Activated CD8-positive, alpha-beta memory T cell treated with anti-CD3 and anti-CD28 coated beads, Interleukin-2, amount 50 U/mL, for 1 hour (primary cell): ENCODE results near the gene ACAD10.

Source experiments
- DNase-seq: peaks from one replicate; pipeline ENCODE4 v3.0.0-alpha.2; 2020; ENCODE audit errors: extremely low read depth

Gene ACAD10

DNA sequence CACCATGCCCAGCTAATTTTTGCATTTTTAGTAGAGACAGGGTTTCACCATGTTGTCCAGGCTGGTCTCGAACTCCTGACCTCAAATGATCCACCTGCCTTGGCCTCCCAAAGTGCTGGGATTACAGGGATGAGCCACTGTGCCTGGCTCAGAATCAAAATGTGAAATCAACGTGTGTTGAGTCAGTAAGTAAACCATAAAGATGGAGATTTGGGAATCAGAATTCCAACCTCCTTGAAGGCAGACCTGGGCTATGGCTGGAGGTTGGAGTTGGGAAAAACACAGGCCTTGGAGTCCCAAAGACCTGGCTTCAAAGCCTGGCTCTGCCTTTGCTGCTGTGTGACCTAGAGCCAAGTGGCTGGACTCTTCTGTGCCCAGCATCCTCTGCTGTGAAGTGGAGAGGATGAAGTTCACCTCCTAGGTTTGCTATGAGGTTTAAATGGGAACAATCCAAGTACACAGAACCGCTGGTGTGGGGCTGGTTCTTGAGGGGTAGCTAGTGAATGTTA, 91.0 kb downstream of the ACAD10 start:
- DNase-seq, result no peak

DNA sequence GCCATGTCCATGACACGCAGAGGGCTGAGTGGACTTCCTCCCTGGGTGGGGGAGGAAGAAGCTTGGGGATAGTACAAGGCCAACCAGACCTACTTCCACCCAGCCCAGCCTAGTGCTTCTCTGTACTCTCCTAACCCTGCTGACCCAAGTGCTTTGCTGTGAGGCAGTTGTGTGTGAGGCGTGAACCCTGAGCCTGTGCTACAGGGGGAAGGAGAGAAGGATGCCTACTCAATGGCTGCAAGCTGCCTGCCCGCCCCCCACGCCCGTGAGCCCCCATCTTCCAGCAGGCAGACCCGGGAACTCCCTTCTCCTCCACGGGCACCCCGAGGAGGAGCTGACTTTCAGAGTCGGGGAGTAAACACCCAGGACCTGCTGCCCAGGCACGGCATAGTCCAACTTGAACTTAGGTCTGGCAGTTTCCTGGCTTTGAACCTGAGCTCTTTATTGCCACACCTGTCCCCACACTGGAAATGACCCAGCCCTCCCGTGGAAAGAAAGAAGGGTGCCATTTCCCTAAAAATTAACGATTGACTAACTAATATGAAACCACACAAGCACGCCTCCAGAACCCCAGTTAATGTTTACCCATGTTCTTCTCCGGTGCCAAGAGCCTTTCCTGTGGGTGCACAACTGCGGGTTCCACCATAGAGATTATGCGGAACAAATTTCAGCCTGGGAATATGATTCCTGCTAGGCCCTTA, 91.6 kb downstream of the ACAD10 start:
- no peak for DNase-seq

DNA sequence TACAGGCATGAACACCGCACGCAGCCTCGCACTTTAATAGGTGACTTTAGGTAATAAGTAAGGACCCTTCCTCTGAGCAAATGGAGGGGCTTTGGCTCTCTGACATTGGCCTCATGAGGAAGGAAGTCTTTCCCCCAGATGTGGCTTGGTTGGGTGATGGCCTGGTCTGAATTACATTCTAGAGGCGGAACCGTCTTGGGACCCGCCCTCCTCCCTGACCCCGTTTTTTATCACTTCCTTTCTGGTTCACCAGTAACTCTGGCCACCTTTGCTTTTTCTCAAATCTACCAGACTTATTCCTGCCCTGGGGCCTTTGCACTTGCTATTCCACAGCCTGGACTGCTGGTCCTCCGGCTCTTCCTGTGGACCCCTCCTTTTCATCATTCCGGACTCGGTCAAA, 94.3 kb downstream of the ACAD10 start:
- DNase-seq, result no peak

- DNase-seq, result no peak
Measured at GRCh38 chr12:111780615-111781014, 94.8 kb downstream of the ACAD10 start.

GRCh38 chr12:111781085-111781658, 95.3 kb downstream of the ACAD10 start:
- no peak for DNase-seq

DNA sequence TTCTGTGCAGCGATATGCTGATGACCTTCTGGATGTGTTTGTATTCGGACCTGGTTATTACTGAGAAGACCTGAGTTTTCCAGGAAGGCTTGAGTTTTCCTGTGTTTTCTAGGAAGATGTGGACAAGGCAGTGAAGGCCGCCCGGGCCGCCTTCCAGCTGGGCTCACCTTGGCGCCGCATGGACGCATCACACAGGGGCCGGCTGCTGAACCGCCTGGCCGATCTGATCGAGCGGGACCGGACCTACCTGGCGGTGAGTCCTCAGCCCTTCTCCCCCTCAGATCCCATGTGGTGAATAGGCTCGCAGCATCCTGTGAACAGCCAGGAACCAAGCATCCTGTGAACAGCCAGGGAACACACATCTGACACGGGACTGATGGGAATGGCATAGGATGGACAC, 97.2 kb downstream of the ACAD10 start:
- no peak for DNase-seq

GRCh38 chr12:111784953-111785352, 99.1 kb downstream of the ACAD10 start:
- DNase-seq, result no peak

DNA sequence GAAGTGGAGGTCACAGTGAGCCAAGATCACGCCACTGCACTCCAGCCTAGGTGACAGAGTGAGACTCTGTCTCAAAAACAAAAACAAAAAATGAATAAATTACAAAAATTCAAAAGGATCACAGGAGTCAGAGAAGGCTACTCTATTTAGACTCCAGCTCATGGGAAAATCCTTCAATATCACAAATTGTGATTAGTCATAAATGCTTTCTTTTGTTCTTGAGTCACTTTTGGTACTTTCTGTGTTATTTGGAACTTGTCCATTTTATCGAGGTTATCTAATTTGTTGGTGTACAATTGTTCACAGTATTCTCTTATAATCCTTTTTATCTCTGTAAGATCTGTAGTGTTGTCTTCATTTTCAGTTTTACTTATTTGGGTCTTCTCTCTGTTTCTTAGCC, 99.8 kb downstream of the ACAD10 start:
- no peak for DNase-seq

GRCh38 chr12:111788178-111788654, 102.4 kb downstream of the ACAD10 start:
- no peak for DNase-seq

- no peak for DNase-seq
Measured at GRCh38 chr12:111789779-111790178, 103.9 kb downstream of the ACAD10 start.

- no peak for DNase-seq
Measured at GRCh38 chr12:111791507-111791906, 105.7 kb downstream of the ACAD10 start.

DNA sequence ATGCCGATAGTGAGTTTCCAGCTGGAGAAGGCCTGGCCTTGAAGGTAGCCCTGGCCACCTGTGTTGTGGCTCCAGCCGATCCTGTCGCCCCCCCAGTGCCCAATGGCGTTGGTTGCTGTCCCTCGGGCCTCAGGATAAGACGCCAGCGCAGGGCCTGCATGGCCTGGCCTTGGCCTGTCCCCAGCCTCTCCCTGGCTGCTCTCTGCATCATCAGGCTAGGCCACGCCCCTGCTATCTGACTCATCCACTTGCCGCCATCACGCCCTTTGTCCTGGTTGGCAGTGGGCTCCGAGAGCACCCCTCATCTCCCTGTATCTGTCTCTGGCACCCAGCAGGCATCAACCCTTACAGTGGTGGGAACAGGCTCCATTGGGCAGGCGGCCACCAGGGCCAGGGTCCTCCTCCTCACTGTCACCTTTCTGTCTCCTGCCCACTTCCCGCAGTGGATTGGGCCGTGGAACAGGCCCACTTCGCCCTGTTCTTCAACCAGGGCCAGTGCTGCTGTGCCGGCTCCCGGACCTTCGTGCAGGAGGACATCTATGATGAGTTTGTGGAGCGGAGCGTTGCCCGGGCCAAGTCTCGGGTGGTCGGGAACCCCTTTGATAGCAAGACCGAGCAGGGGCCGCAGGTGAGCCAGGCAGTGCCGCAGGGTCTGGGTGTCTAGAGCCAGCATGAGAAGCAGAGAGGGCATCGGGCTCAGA, 106.5 kb downstream of the ACAD10 start:
- no peak for DNase-seq

GRCh38 chr12:111792856-111793235, 107.0 kb downstream of the ACAD10 start:
- DNase-seq, result no peak

DNA sequence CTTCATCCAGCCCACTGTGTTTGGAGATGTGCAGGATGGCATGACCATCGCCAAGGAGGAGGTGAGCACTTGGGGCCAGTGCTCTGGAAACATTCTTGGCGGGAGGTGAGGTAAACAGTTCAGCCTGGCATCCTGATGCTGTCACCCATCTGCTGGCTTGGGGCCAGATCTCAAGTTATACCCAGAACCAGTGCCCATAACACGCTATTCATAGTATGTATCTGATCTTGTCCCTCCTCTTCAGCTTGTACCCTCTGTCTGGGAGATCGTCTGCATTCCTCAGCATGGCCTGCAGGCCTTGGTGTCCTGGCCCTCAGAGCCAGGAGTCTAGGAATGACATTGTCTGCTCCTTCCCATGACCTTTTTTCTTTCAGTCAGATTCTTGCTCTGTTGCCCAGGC, 112.3 kb downstream of the ACAD10 start:
- no peak for DNase-seq

- DNase-seq, result no peak
Measured at GRCh38 chr12:111799758-111800157, 113.9 kb downstream of the ACAD10 start.

DNA sequence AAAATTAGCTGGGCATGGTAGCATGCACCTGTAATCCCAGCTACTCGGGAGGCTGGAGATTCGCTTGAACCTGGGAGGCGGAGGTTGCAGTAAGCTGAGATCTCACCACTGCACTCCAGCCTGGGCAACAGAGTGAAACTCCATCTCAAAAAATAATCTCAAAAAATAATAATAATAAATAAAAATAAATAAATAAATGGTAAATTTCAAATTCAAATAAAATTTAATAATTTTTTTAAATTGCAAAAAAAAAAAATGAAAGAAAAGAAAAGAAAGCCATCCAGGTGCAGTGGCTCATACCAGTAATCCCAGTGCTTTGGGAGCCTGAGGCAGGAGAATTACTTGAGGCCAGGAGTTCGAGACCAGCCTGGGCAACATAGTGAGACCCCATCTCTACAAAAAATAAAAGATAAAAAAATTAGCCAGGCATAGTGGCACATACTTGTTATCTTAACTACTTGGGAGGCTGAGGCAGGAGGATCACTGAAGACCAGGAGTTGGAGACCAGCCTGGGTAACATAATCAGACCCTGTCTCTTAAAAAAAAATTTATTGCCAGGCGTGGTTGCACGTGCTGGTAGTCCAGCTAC, 117.3 kb downstream of the ACAD10 start:
- DNase-seq, result no peak

DNA sequence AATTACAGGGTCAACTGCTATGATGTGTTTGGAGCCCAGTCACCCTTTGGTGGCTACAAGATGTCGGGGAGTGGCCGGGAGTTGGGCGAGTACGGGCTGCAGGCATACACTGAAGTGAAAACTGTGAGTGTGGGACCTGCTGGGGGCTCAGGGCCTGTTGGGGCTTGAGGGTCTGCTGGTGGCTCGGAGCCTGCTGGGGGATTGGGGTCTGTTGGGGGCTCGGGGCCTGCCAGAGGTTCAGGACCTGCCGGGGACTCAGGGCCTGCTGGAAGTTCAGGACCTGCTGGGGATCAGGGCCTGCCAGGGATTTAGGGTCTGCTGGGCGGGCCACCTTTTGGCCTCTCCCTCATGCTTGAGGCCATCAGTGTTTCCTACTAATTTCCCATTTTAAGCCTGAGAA, 118.0 kb downstream of the ACAD10 start:
- DNase-seq, result no peak

DNA sequence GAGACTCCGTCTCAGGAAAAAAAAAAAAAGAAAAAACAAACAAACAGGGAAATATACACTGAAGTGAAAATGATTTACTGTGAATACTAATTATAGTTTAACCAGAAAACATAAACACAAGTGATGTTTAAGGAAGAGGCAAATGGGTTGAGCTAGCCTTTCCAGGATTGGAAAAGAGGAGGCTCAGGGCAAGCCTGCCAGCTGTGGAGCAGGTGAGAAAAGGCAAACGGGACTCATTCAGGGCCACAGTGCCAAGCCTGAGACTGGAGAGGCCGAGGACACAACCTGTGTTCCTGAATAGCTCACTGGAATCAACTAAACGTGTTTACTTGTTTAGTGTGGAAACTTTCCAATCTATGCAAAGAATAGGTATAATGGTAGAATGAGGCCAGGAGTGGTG, 120.5 kb downstream of the ACAD10 start:
- no peak for DNase-seq
